Neural cell (in vitro differentiated cells): Measurements from ENCODE around the gene CNPPD1. TPM values are rescaled to one million over a fixed set of nuclear protein-coding genes. Genes with fewer than 3 reads are reported as not detected.

ENCODE experiments used
- H2AFZ ChIP-seq: fragments of 200-600, 300-800 bp; sonication (generic), shearing (Covaris generic); 2 replicates; pipeline ENCODE4 v1.6.0; 2014; ENCODE audit warnings: low read depth, mild to moderate bottlenecking, antibody characterized with exemption, low read length, moderate library complexity
- H3F3A ChIP-seq: fragments of 200-600 bp; shearing (Covaris generic); 2 replicates; pipeline ENCODE4 v1.6.1; 2016; ENCODE audit warnings: mild to moderate bottlenecking, moderate library complexity, mixed read lengths, antibody characterized with exemption, low read length; ENCODE audit not compliant: insufficient read depth, poor library complexity, severe bottlenecking
- H3K27ac ChIP-seq: fragments of 200-600, 300-800 bp; sonication (generic), shearing (Covaris generic); 2 replicates; pipeline ENCODE4 v1.5.1; 2014; ENCODE audit warnings: mild to moderate bottlenecking, low read length, moderate library complexity
- H3K27me3 ChIP-seq: fragments of 300-800, 200-600 bp; sonication (generic), shearing (Covaris generic); 2 replicates; pipeline ENCODE4 v1.6.0; 2014; ENCODE audit warnings: mild to moderate bottlenecking, low read depth, low read length, moderate library complexity; ENCODE audit not compliant: insufficient read depth
- H3K36me3 ChIP-seq: fragments of 300-800, 200-600 bp; sonication (generic), shearing (Covaris generic); 2 replicates; pipeline ENCODE4 v1.5.1; 2014; ENCODE audit warnings: mild to moderate bottlenecking, antibody characterized with exemption, low read length, moderate library complexity; ENCODE audit not compliant: insufficient read depth
- H3K4me2 ChIP-seq: fragments of 300-800, 200-600 bp; sonication (generic), shearing (Covaris generic); 2 replicates; pipeline ENCODE4 v1.6.0; 2014; ENCODE audit warnings: mild to moderate bottlenecking, low read length
- H3K4me3 ChIP-seq: fragments of 300-800, 200-600 bp; sonication (generic), shearing (Covaris generic); 2 replicates; pipeline ENCODE4 v1.5.1; 2014; ENCODE audit warnings: mild to moderate bottlenecking, low read length, moderate library complexity
- H3K79me2 ChIP-seq: fragments of 200-600 bp; shearing (Covaris generic); replicated peaks from 2 replicates; pipeline ENCODE4 v1.6.0; 2014; ENCODE audit warnings: mild to moderate bottlenecking, low read length, moderate library complexity; ENCODE audit not compliant: insufficient read depth
- H3K9ac ChIP-seq: fragments of 300-800, 200-600 bp; sonication (generic), shearing (Covaris generic); 2 replicates; pipeline ENCODE4 v1.6.1; 2016; ENCODE audit warnings: mild to moderate bottlenecking, low read length, mixed read lengths
- H3K9me2 ChIP-seq: fragments of 200-600 bp; shearing (Covaris generic); 2 replicates; pipeline ENCODE4 v1.6.1; 2016; ENCODE audit warnings: mild to moderate bottlenecking, low read length, mixed read lengths; ENCODE audit not compliant: insufficient read depth
- H3K9me3 ChIP-seq: fragments of 200-600, 300-800 bp; sonication (generic), shearing (Covaris generic); 2 replicates; pipeline ENCODE4 v1.6.1; 2016; ENCODE audit warnings: mild to moderate bottlenecking, mixed run types, low read length, moderate library complexity, mixed read lengths
- H4K20me1 ChIP-seq: fragments of 200-600 bp; shearing (Covaris generic); 2 replicates; pipeline ENCODE4 v1.6.1; 2016; ENCODE audit warnings: mild to moderate bottlenecking, mixed run types; ENCODE audit not compliant: insufficient read depth
- CTCF ChIP-seq: fragments of 450-650 bp; IDR thresholded peaks from 2 replicates; pipeline ENCODE4 v1.5.1; 2014; ENCODE audit warnings: antibody characterized with exemption, mild to moderate bottlenecking, moderate library complexity; ENCODE audit not compliant: poor library complexity, severe bottlenecking
- EP300 ChIP-seq: fragments of 450-650 bp; conservative IDR thresholded peaks from 2 replicates; pipeline ENCODE4 v1.6.1; 2014; ENCODE audit warnings: antibody characterized with exemption, mild to moderate bottlenecking, moderate library complexity; ENCODE audit not compliant: poor library complexity, severe bottlenecking
- EZH2 ChIP-seq: fragments of 200-600, 300-800 bp; shearing (Covaris generic), sonication (generic); IDR thresholded peaks from 2 replicates; pipeline ENCODE4 v1.6.1; 2014; ENCODE audit warnings: antibody characterized with exemption, low read length, borderline replicate concordance, mild to moderate bottlenecking; ENCODE audit not compliant: insufficient read depth, poor library complexity, severe bottlenecking
- MXI1 ChIP-seq: fragments of 450-650 bp; conservative IDR thresholded peaks from 2 replicates; pipeline ENCODE4 v1.6.1; 2014; ENCODE audit warnings: antibody characterized with exemption, mild to moderate bottlenecking; ENCODE audit not compliant: poor library complexity, severe bottlenecking
- POLR2AphosphoS5 ChIP-seq: IDR thresholded peaks from 2 replicates; pipeline ENCODE4 v1.6.1; 2012
- RAD21 ChIP-seq: fragments of 450-650 bp; conservative IDR thresholded peaks from 2 replicates; pipeline ENCODE4 v1.6.1; 2014; ENCODE audit warnings: antibody characterized with exemption, mild to moderate bottlenecking, moderate library complexity
- REST ChIP-seq: IDR thresholded peaks from 2 replicates; pipeline ENCODE4 v1.6.1; 2012; ENCODE audit warnings: borderline replicate concordance
- SMC3 ChIP-seq: fragments of 450-650 bp; conservative IDR thresholded peaks from 2 replicates; pipeline ENCODE4 v1.6.1; 2014; ENCODE audit warnings: antibody characterized with exemption, mild to moderate bottlenecking, moderate library complexity; ENCODE audit not compliant: poor library complexity
- TAF1 ChIP-seq: IDR thresholded peaks from 2 replicates; pipeline ENCODE4 v1.6.1; 2012; ENCODE audit warnings: low read depth
- polyA plus RNA-seq: library from polyadenylated mRNA; depleted of rRNA; stranded (reverse); fragments of >200 nt; gene quantifications from 2 replicates; pipeline ENCODE4 v1.2.3, GENCODE V29; 2014

The CNPPD1 gene
- polyA plus RNA-seq, 1 donor from 2014 or later: 89.1 TPM

DNA sequence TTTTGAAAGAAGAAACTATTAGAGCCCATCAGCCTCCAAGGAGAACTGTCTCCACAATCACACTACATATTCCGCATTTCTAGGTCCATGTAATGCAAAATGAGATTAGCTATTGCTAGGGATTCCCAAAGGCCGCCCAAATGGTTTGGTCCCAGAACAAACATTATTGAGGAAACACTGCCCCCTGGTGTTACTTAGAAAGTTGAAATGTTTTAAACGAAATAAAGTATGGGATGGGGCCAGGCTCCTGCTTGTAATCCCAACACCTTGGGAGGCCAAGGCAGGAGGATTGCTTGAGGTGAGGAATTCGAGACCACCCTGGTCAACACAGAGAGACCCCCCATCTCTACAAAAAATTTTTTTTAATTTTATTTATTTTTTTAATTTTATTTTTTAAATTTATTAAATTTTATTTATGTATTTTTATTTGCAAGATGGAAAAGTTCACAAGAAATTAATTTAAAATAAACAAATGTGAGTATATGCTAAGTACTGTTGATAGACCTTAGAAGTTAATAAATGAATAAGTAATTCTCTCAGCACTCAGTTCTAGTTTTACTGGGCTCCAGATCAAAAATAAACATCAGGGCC is 21.6 kb downstream of the CNPPD1 start:
- Histone ChIP-seq H2AFZ (no peak overlapping the region), H3K9me2 (no peaks in the 10 kb centered on the region), H3K36me3 (no peaks in the 10 kb centered on the region), H3K27ac (no peak overlapping the region), H3F3A (no peaks in the 10 kb centered on the region), H3K79me2 (no peaks in the 10 kb centered on the region), H3K9ac (no peak overlapping the region), H4K20me1 (no peaks in the 10 kb centered on the region), H3K9me3 (no peaks in the 10 kb centered on the region), H3K4me3 (no peak overlapping the region), H3K27me3 (no peaks in the 10 kb centered on the region), H3K4me2 (no peak overlapping the region)
- no peak for TF ChIP-seq TAF1
- TF ChIP-seq EZH2: no peak
- TF ChIP-seq MXI1: no peak
- TF ChIP-seq CTCF: peak; percentile 77
- no peak for TF ChIP-seq POLR2AphosphoS5
- TF ChIP-seq REST: no peak
- TF ChIP-seq SMC3: peak; percentile 83
- TF ChIP-seq RAD21: peak; percentile 83
- no peak for TF ChIP-seq EP300

GRCh38 chr2:219149667-219150066 is 27.1 kb downstream of the CNPPD1 start:
- H3K27me3 ChIP-seq: no peaks in the 10 kb centered on the region
- no peaks in the 10 kb centered on the region for H3K79me2 ChIP-seq
- H3K27ac ChIP-seq: no peak overlapping the region
- no peaks in the 10 kb centered on the region for H4K20me1 ChIP-seq
- H3K4me2 ChIP-seq: no peak overlapping the region
- H3K9me3 ChIP-seq: no peaks in the 10 kb centered on the region
- H2AFZ ChIP-seq: no peak overlapping the region
- no peaks in the 10 kb centered on the region for H3K9me2 ChIP-seq
- no peak for TF ChIP-seq RAD21
- TF ChIP-seq TAF1: no peak
- TF ChIP-seq SMC3: no peak
- TF ChIP-seq EZH2: no peak
- H3K9ac ChIP-seq: no peak overlapping the region
- no peaks in the 10 kb centered on the region for H3F3A ChIP-seq
- H3K4me3 ChIP-seq: no peak overlapping the region
- peaks cover 5% of the 10 kb centered on the region for H3K36me3 ChIP-seq
